Parathyroid adenoma (tissue), 2 donors: ENCODE data around the gene NOTUM.

ENCODE experiments used
- H2AFZ ChIP-seq: fragments of 300-600 bp; sonication (generic); one replicate; pipeline ENCODE4 v1.7.0; 2017; ENCODE audit warnings: antibody characterized with exemption, mild to moderate bottlenecking
- H3K27ac ChIP-seq: fragments of 300-600 bp; sonication (generic); one replicate; pipeline ENCODE4 v1.7.0; 2017
- H3K27me3 ChIP-seq: fragments of 300-600 bp; sonication (generic); one replicate; pipeline ENCODE4 v1.7.0; 2017; ENCODE audit warnings: low read length; ENCODE audit not compliant: control insufficient read depth, insufficient read depth
- H3K36me3 ChIP-seq: fragments of 300-600 bp; sonication (generic); one replicate; pipeline ENCODE4 v1.7.0; 2017; ENCODE audit warnings: low read length; ENCODE audit not compliant: control insufficient read depth, insufficient read depth
- H3K4me1 ChIP-seq: fragments of 300-600 bp; sonication (generic); one replicate; pipeline ENCODE4 v1.7.0; 2017; ENCODE audit warnings: control low read depth
- H3K4me2 ChIP-seq: fragments of 300-600 bp; sonication (generic); one replicate; pipeline ENCODE4 v1.7.0; 2017; ENCODE audit warnings: low read length
- H3K4me3 ChIP-seq: fragments of 300-600 bp; sonication (generic); one replicate; pipeline ENCODE4 v1.7.0; 2017; ENCODE audit warnings: low read depth, low read length
- H3K79me2 ChIP-seq: fragments of 300-600 bp; sonication (generic); one replicate; pipeline ENCODE4 v1.7.0; 2017; ENCODE audit warnings: control low read depth
- H3K9ac ChIP-seq: fragments of 300-600 bp; sonication (generic); one replicate; pipeline ENCODE4 v1.7.0; 2017; ENCODE audit warnings: mild to moderate bottlenecking
- H3K9me3 ChIP-seq: fragments of 300-600 bp; sonication (generic); one replicate; pipeline ENCODE4 v1.7.0; 2017; ENCODE audit warnings: low read length; ENCODE audit not compliant: control insufficient read depth
- CTCF ChIP-seq: fragments of 300-600 bp; sonication (generic); IDR thresholded peaks from one replicate; pipeline ENCODE4 v1.7.0; 2017; ENCODE audit warnings: antibody characterized with exemption, mild to moderate bottlenecking
- donor health status: primary hyperparathyroidism.

NOTUM gene

DNA sequence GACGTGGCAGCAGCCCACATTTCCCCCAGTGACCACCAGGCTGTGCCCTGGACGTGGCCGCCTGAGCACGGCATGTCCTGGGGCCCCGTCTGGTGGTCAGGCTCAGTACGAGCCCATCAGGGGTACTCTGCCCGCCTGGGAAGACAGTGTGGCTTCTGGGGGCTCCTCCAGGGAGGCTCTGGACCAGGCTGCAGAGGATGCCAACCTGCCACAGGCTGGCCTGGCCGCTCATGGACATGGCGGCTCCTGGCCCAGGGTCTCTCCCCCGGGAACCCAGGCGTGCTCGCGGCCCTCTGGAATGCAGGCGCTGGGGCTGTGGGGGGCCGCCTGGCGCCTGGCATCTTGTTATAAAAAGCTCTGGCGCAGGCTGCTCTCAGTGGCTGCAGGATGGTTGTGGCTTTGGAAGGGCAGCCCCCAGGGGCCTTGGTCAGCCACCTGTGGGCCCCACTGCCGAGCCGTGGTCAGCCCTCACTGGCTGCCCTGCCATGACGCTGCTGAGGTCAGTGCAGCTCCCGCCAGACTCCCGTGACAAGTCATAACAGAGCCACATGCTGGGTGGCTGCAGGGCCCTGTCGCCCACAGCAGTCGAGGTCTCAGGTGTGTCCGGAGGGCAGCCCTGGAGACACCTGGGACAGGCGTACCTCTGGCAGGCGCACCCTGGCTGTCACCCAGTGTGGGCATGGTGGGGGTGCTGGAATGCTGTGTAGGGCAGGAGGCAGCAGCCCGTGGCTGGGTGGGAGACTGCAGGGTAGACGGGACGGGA lies 46.7 kb upstream of the NOTUM start:
- H3K79me2 ChIP-seq: no peaks in the 10 kb centered on the region
- H3K4me3 ChIP-seq: no peak overlapping the region
- no peak overlapping the region for H3K9ac ChIP-seq
- H3K4me1 ChIP-seq: no peaks in the 10 kb centered on the region
- H3K27ac ChIP-seq: no peak overlapping the region
- no peak overlapping the region for H3K4me2 ChIP-seq
- no peaks in the 10 kb centered on the region for H3K9me3 ChIP-seq
- no peak for TF ChIP-seq CTCF
- no peaks in the 10 kb centered on the region for H3K27me3 ChIP-seq
- no peak overlapping the region for H2AFZ ChIP-seq
- H3K36me3 ChIP-seq: no peaks in the 10 kb centered on the region

DNA sequence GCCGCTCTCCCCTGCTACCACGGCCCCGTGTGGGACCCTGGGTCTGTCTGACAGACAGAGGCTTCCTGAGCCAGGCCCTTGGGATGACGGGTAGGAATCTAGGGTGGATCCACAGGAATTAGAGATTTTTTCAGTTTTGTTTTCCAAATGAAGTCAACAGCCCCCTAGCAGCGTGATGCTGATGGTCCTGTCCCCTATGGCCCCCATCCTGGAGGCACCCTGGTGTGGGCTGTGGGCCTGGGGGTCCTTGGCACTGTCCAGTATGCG lies 46.2 kb upstream of the NOTUM start:
- Histone ChIP-seq H2AFZ (no peak overlapping the region), H3K4me2 (no peak overlapping the region), H3K27me3 (no peaks in the 10 kb centered on the region), H3K9ac (no peak overlapping the region), H3K9me3 (no peaks in the 10 kb centered on the region), H3K36me3 (no peaks in the 10 kb centered on the region), H3K4me1 (no peaks in the 10 kb centered on the region), H3K27ac (no peak overlapping the region), H3K79me2 (no peaks in the 10 kb centered on the region), H3K4me3 (no peak overlapping the region)
- no peak for TF ChIP-seq CTCF

DNA sequence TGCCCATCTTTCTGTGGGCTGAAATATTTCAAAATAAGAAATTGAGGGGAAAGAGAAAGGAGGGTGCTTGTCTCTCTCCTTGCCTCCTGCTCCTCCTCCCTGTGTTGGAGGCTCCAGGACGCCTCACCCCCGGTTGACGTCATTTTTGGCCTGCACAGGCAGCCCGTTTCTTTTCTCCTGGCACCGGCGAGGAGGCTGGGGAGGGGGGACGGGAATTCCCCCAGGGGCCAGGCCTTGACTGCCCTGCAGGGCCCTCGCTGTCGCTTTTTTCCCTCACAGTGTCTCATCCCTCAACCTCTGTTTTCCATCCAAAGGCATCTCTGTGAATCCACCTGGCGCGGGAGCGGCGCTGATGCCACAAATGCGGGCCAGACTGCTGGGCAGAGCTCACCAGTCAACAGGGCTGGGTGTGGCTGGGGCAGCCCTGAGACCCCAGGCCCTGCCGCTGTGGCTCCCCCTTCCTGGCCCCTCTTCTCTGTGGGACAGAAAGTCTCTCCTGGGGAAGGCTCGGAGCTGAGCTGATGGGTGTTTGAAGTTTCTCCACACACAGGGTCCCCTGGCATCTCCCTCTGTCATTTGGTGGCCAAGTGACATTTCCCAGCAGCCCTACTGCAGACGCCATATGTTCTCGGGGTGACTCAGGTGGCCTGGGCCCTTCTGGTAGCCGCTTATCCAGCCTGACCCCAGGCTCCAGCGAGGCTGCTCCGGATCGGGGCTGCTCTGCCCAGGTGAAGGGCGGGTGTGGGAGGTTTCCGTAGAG lies 45.7 kb upstream of the NOTUM start:
- H2AFZ ChIP-seq: no peak overlapping the region
- H3K27ac ChIP-seq: no peak overlapping the region
- no peak for TF ChIP-seq CTCF
- no peaks in the 10 kb centered on the region for H3K9me3 ChIP-seq
- H3K27me3 ChIP-seq: no peaks in the 10 kb centered on the region
- H3K9ac ChIP-seq: no peak overlapping the region
- H3K4me1 ChIP-seq: no peaks in the 10 kb centered on the region
- H3K79me2 ChIP-seq: no peaks in the 10 kb centered on the region
- H3K36me3 ChIP-seq: no peaks in the 10 kb centered on the region
- H3K4me2 ChIP-seq: no peak overlapping the region
- no peak overlapping the region for H3K4me3 ChIP-seq

DNA sequence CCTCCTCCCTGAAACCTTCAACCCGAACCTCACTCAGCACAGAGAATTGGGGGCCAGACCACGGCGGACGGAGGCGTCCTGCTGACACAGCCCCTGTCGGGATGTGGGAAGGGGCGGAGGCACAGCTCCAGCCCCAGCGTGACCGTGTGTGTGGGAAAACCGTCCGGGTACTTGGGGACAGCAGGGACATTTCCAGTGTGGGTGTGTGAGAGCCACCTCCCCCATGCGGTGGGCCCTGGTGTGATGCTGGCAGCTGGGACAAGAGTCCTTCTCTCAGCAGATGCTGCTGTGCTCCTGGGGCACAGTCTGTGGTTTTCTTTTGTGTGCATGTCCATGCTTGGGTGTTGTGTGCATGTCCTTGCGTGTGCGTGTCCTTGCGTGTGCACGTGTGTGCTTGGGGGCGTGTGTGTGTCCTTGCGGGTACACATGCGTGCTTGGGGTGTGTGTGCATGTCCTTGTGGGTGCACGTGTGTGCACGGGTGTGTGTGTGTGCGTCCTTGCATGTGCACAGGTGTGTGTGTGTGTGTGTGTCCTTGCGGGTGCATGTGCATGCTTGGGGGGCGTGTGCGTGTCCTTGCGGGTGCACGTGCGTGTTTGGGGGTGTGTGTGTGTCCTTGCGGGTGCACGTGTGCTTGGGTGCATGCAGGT lies 44.8 kb upstream of the NOTUM start:
- Histone ChIP-seq H3K4me2 (no peak overlapping the region), H3K9me3 (no peaks in the 10 kb centered on the region), H3K27me3 (no peaks in the 10 kb centered on the region), H3K79me2 (no peaks in the 10 kb centered on the region), H3K4me3 (no peak overlapping the region), H3K36me3 (no peaks in the 10 kb centered on the region), H3K9ac (no peak overlapping the region), H3K27ac (no peak overlapping the region), H2AFZ (no peak overlapping the region), H3K4me1 (no peaks in the 10 kb centered on the region)
- no peak for TF ChIP-seq CTCF
